ENCODE data around the gene ITGBL1.

The ITGBL1 gene

GRCh38 chr13:101489643-101490405 is 37.3 kb downstream of the ITGBL1 start:
- no peak for TF ChIP-seq CTCF (IDR thresholded peaks at IDR 0.05; ENCODE audit: borderline replicate concordance, insufficient read depth, low read depth, low read length)
- H3K4me3 ChIP-seq (ENCODE audit: low read depth, low read length), result no peak overlapping the region

DNA sequence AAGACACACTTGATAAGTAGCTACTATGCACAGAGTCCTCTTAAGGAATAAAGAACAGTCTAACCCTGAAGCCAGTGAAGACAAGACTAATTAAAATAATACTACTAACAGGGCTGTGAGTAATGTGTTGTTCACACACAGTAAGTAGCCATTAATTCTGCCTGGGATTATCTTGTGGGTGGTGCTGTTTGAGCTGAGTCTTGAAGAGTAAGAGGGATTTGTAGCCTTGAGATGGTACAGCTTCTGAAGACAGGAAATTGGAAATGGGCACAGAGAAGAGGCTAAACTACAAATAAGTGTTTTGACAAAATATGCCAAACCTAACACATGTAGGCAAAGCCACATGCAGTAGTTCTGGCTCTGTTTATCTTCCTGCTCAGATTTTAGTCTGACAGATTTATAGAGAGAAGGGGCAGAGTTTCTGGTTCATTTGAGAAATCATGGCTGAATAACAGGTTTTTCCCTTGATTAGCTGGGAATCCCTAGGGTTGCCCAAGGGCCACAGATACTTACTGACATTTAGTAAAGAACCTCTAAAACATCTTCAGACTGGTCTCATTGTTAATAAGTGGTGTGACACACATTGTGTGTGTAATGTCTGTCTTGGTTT is 38.0 kb downstream of the ITGBL1 start:
- H3K4me3 ChIP-seq (ENCODE audit: low read depth, low read length), result no peak overlapping the region
- TF ChIP-seq CTCF (IDR thresholded peaks at IDR 0.05; ENCODE audit: borderline replicate concordance, insufficient read depth, low read depth, low read length), result no peak

GRCh38 chr13:101492251-101492910 is 39.9 kb downstream of the ITGBL1 start:
- no peak for TF ChIP-seq CTCF (IDR thresholded peaks at IDR 0.05; ENCODE audit: borderline replicate concordance, insufficient read depth, low read depth, low read length)
- H3K4me3 ChIP-seq (ENCODE audit: low read depth, low read length), result no peak overlapping the region

- no peak for TF ChIP-seq CTCF (IDR thresholded peaks at IDR 0.05; ENCODE audit: borderline replicate concordance, insufficient read depth, low read depth, low read length)
- no peak overlapping the region for H3K4me3 ChIP-seq (ENCODE audit: low read depth, low read length)
These were observed 41.1 kb downstream of the ITGBL1 start for GRCh38 chr13:101493541-101493940.

- TF ChIP-seq CTCF (IDR thresholded peaks at IDR 0.05; ENCODE audit: borderline replicate concordance, insufficient read depth, low read depth, low read length), result no peak
- H3K4me3 ChIP-seq (ENCODE audit: low read depth, low read length), result no peak overlapping the region
These were observed 46.9 kb downstream of the ITGBL1 start for GRCh38 chr13:101499406-101499805.

GRCh38 chr13:101502618-101503017 is 50.1 kb downstream of the ITGBL1 start:
- no peak for TF ChIP-seq CTCF (IDR thresholded peaks at IDR 0.05; ENCODE audit: borderline replicate concordance, insufficient read depth, low read depth, low read length)
- H3K4me3 ChIP-seq (ENCODE audit: low read depth, low read length), result no peak overlapping the region
